Stimulated activated CD4-positive, alpha-beta T cell treated with anti-CD3 and anti-CD28 coated beads, Interleukin-12 subunit alpha, Interleukin-12 subunit beta, amount 100 ng/mL, for 4 hours (primary cell): Measurements from ENCODE around the gene SMARCAD1.
"Not testable (repeated sequence)": the region's sequence is repeated elsewhere in the genome, so short reads cannot be mapped to it uniquely, and the experiment has no call there.

Experiments used
- DNase-seq: peaks from one replicate; pipeline ENCODE4 v3.0.0-alpha.2; 2020

The SMARCAD1 gene

GRCh38 chr4:94228493-94229216 lies 21.0 kb downstream of the SMARCAD1 start:
- no peak for DNase-seq

GRCh38 chr4:94232519-94232918 lies 24.9 kb downstream of the SMARCAD1 start:
- DNase-seq, result no peak

- no peak for DNase-seq
Measured at GRCh38 chr4:94235825-94236224, 28.2 kb downstream of the SMARCAD1 start.

- no peak for DNase-seq
Measured at GRCh38 chr4:94237271-94237670, 29.6 kb downstream of the SMARCAD1 start.

- DNase-seq, result no peak
Measured at GRCh38 chr4:94238160-94238559, 30.5 kb downstream of the SMARCAD1 start.

GRCh38 chr4:94240384-94240783 lies 32.7 kb downstream of the SMARCAD1 start:
- DNase-seq, result no peak

GRCh38 chr4:94244087-94244828 lies 36.6 kb downstream of the SMARCAD1 start:
- DNase-seq, result no peak

GRCh38 chr4:94244829-94245185 lies 37.1 kb downstream of the SMARCAD1 start:
- DNase-seq, result no peak

GRCh38 chr4:94251094-94251493 lies 43.4 kb downstream of the SMARCAD1 start:
- no peak for DNase-seq

GRCh38 chr4:94253036-94253435 lies 45.4 kb downstream of the SMARCAD1 start:
- DNase-seq, result no peak

- DNase-seq, result no peak
Measured at GRCh38 chr4:94256144-94256783, 48.6 kb downstream of the SMARCAD1 start.

- no peak for DNase-seq
Measured at GRCh38 chr4:94256828-94257227, 49.2 kb downstream of the SMARCAD1 start.

GRCh38 chr4:94262163-94263016 lies 54.7 kb downstream of the SMARCAD1 start:
- no peak for DNase-seq

- DNase-seq, result no peak
Measured at GRCh38 chr4:94267037-94267436, 59.4 kb downstream of the SMARCAD1 start.

- DNase-seq, result no peak
Measured at GRCh38 chr4:94271248-94271647, 63.6 kb downstream of the SMARCAD1 start.

- DNase-seq, result no peak
Measured at GRCh38 chr4:94274912-94275311, 67.2 kb downstream of the SMARCAD1 start.

GRCh38 chr4:94276204-94276603 lies 68.5 kb downstream of the SMARCAD1 start:
- DNase-seq, result no peak

- DNase-seq, result no peak
Measured at GRCh38 chr4:94277534-94277933, 69.9 kb downstream of the SMARCAD1 start.

- no peak for DNase-seq
Measured at GRCh38 chr4:94278781-94279180, 71.1 kb downstream of the SMARCAD1 start.

GRCh38 chr4:94284889-94285288 lies 77.2 kb downstream of the SMARCAD1 start:
- no peak for DNase-seq

GRCh38 chr4:94285666-94286065 lies 78.0 kb downstream of the SMARCAD1 start:
- DNase-seq, result no peak

- no peak for DNase-seq
Measured at GRCh38 chr4:94290245-94290644, 82.6 kb downstream of the SMARCAD1 start.

- not testable (repeated sequence) for DNase-seq
Measured at GRCh38 chr4:94293981-94294380, 86.3 kb downstream of the SMARCAD1 start.
